WTC11 (cell line): ENCODE results near the gene FKBP7. TPM values are rescaled to one million over a fixed set of nuclear protein-coding genes. Genes with fewer than 3 reads are reported as not detected.
A peak's percentile ranks its signal among the peaks of the same experiment; 100 is the strongest.

Source experiments
- ATF1 ChIP-seq: sonication (generic); formaldehyde crosslinking; IDR thresholded peaks from 2 replicates; pipeline ENCODE4 v1.8.1; 2023; ENCODE audit warnings: mild to moderate bottlenecking, moderate library complexity, missing genetic modification reagents
- FOXK1 ChIP-seq: sonication (generic); formaldehyde crosslinking; IDR thresholded peaks from 2 replicates; pipeline ENCODE4 v1.8.0; 2022; ENCODE audit warnings: mild to moderate bottlenecking, moderate library complexity, missing genetic modification reagents
- GABPB1 ChIP-seq: sonication (generic); formaldehyde crosslinking; IDR thresholded peaks from 2 replicates; pipeline ENCODE4 v1.8.1; 2023; ENCODE audit warnings: mild to moderate bottlenecking, missing genetic modification reagents
- GRHL2 ChIP-seq: fragments of 250-450 bp; sonication (Bioruptor Pico); IDR thresholded peaks from 2 replicates; pipeline ENCODE4 v1.8.0; 2022; ENCODE audit warnings: mild to moderate bottlenecking, moderate library complexity; ENCODE audit not compliant: insufficient replicate concordance, severe bottlenecking
- HMGA2 ChIP-seq: fragments of 250-450 bp; sonication (Bioruptor Pico); IDR thresholded peaks from 2 replicates; pipeline ENCODE4 v1.4.0; 2021; ENCODE audit warnings: mild to moderate bottlenecking, moderate library complexity
- IRF2 ChIP-seq: sonication (generic); formaldehyde crosslinking; IDR thresholded peaks from 2 replicates; pipeline ENCODE4 v1.8.0; 2022; ENCODE audit warnings: low read depth, missing genetic modification reagents, borderline replicate concordance
- NFATC4 ChIP-seq: fragments of 250-450 bp; sonication (Bioruptor Pico); IDR thresholded peaks from 2 replicates; pipeline ENCODE4 v1.9.0; 2021; ENCODE audit warnings: mild to moderate bottlenecking
- NR1H2 ChIP-seq: sonication (generic); formaldehyde crosslinking; IDR thresholded peaks from 2 replicates; pipeline ENCODE4 v1.9.0; 2021; ENCODE audit warnings: mild to moderate bottlenecking, moderate library complexity, missing genetic modification reagents
- NR2C2 ChIP-seq: sonication (generic); formaldehyde crosslinking; IDR thresholded peaks from 2 replicates; pipeline ENCODE4 v1.8.0; 2022; ENCODE audit warnings: mild to moderate bottlenecking, missing genetic modification reagents
- OVOL2 ChIP-seq: fragments of 250-450 bp; sonication (Bioruptor Pico); IDR thresholded peaks from 2 replicates; pipeline ENCODE4 v1.9.0; 2021; ENCODE audit warnings: mild to moderate bottlenecking, borderline replicate concordance
- ZNF138 ChIP-seq: sonication (generic); formaldehyde crosslinking; conservative IDR thresholded peaks from 2 replicates; pipeline ENCODE4 v1.8.1; 2022; ENCODE audit warnings: mild to moderate bottlenecking, moderate library complexity, missing genetic modification reagents
- ZNF232 ChIP-seq: sonication (generic); formaldehyde crosslinking; IDR thresholded peaks from 2 replicates; pipeline ENCODE4 v1.8.0; 2022; ENCODE audit warnings: mild to moderate bottlenecking, missing genetic modification reagents
- total RNA-seq: library from RNA; stranded (reverse); gene quantifications from 3 replicates; pipeline ENCODE4 v1.2.3, GENCODE V29; 2021
- TF ChIP-seq, protein P1 (sequence below): sonication (generic); formaldehyde crosslinking; IDR thresholded peaks from 2 replicates; pipeline ENCODE4 v1.8.1; 2023; ENCODE audit warnings: mild to moderate bottlenecking, missing genetic modification reagents, moderate library complexity
- TF ChIP-seq, protein P2 (sequence below): sonication (generic); formaldehyde crosslinking; IDR thresholded peaks from 2 replicates; pipeline ENCODE4 v1.8.0; 2022; ENCODE audit warnings: mild to moderate bottlenecking, missing genetic modification reagents
- TF ChIP-seq, protein P3 (sequence below): fragments of 250-450 bp; sonication (Bioruptor Pico); IDR thresholded peaks from 2 replicates; pipeline ENCODE4 v1.8.0; 2021; ENCODE audit warnings: mild to moderate bottlenecking
- TF ChIP-seq, protein P4 (sequence below): sonication (generic); formaldehyde crosslinking; IDR thresholded peaks from 2 replicates; pipeline ENCODE4 v1.8.0; 2022; ENCODE audit warnings: mild to moderate bottlenecking, missing genetic modification reagents
- TF ChIP-seq, protein P5 (sequence below): sonication (generic); formaldehyde crosslinking; IDR thresholded peaks from 2 replicates; pipeline ENCODE4 v1.8.1; 2023; ENCODE audit warnings: mild to moderate bottlenecking, missing genetic modification reagents, moderate library complexity
- TF ChIP-seq, protein P6 (sequence below): sonication (generic); formaldehyde crosslinking; IDR thresholded peaks from 2 replicates; pipeline ENCODE4 v1.8.0; 2022; ENCODE audit warnings: mild to moderate bottlenecking, missing genetic modification reagents
- TF ChIP-seq, protein P7 (sequence below): sonication (generic); formaldehyde crosslinking; IDR thresholded peaks from 2 replicates; pipeline ENCODE4 v1.8.0; 2022; ENCODE audit warnings: mild to moderate bottlenecking, missing genetic modification reagents
- TF ChIP-seq, protein P8 (sequence below): sonication (generic); formaldehyde crosslinking; IDR thresholded peaks from 2 replicates; pipeline ENCODE4 v1.8.0; 2022; ENCODE audit warnings: missing genetic modification reagents
- TF ChIP-seq, protein P9 (sequence below): fragments of 250-450 bp; sonication (Bioruptor Pico); IDR thresholded peaks from 2 replicates; pipeline ENCODE4 v1.9.0; 2021; ENCODE audit warnings: moderate library complexity, mild to moderate bottlenecking, inconsistent platforms, borderline replicate concordance
- TF ChIP-seq, protein P10 (sequence below): sonication (generic); formaldehyde crosslinking; IDR thresholded peaks from 2 replicates; pipeline ENCODE4 v1.8.1; 2023; ENCODE audit warnings: mild to moderate bottlenecking, missing genetic modification reagents, borderline replicate concordance

The FKBP7 gene
- total RNA-seq, 1 experiment from 2014 or later, result 3.2 TPM

DNA sequence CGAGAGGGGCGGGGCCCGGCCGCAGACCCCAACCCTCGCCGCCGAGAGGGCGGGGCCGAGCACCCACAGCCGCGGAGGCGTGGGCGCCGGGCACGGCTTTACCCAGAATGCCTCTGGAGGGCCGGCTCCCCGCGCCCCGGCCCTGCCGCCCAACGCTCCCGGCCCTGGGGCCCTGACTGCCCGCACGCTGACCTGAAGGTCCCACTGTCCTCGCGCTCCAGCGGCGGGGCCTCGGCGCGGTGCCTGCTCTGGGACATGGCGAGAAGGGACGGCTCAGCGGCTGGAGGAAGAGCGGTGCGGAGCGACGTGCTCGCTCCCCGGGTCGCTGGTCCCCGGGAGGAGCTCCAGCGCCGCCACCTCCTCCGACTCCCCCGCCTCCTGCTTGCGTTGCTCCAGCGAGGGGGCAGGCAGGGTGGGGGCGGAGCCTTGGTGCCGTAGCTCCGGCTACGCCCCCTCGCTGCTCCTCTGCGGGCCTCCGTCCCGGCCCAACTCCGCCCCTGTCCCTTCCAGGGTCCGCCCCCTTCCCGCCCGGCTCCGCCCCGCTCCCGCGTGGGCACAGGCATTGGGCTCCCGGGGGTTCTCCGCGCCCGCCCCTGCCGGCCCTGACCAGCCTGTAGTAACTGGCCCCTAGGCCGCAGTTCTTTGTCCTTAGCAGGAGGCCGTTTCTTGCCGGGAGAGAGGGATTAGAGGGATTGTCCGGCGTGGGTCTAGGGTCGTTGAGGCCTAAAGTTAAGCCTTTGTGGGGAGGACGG is 27.4 kb downstream of the FKBP7 start, which contains the start of the genes PJVK and PRKRA (continued):
- TF ChIP-seq, protein P1, sequence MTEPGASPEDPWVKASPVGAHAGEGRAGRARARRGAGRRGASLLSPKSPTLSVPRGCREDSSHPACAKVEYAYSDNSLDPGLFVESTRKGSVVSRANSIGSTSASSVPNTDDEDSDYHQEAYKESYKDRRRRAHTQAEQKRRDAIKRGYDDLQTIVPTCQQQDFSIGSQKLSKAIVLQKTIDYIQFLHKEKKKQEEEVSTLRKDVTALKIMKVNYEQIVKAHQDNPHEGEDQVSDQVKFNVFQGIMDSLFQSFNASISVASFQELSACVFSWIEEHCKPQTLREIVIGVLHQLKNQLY (CRISPR knock-in tag), result 0 out of 2 replicates have a peak, but pooled peaks have one; percentile 72
- TF ChIP-seq NFATC4 (CRISPR knock-in tag) (no peak; the same call in 1 of the 2 replicates), OVOL2 (CRISPR knock-in tag) (no peak), IRF2 (no peak), ZNF138 (CRISPR knock-in tag) (no peak), NR2C2 (CRISPR knock-in tag) (no peak), HMGA2 (CRISPR knock-in tag) (no peak), GRHL2 (no peak), NR1H2 (CRISPR knock-in tag) (no peak), GABPB1 (CRISPR knock-in tag) (peak; percentile 79), ATF1 (CRISPR knock-in tag) (no peak), FOXK1 (CRISPR knock-in tag) (no peak; the same call in 1 of the 2 replicates), ZNF232 (CRISPR knock-in tag) (peak; percentile 89; the same call in 1 of the 2 replicates)
- TF ChIP-seq, protein P2, sequence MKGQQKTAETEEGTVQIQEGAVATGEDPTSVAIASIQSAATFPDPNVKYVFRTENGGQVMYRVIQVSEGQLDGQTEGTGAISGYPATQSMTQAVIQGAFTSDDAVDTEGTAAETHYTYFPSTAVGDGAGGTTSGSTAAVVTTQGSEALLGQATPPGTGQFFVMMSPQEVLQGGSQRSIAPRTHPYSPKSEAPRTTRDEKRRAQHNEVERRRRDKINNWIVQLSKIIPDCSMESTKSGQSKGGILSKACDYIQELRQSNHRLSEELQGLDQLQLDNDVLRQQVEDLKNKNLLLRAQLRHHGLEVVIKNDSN, result 0 out of 2 replicates have a peak, but pooled peaks have one; percentile 31
- TF ChIP-seq, protein P3, sequence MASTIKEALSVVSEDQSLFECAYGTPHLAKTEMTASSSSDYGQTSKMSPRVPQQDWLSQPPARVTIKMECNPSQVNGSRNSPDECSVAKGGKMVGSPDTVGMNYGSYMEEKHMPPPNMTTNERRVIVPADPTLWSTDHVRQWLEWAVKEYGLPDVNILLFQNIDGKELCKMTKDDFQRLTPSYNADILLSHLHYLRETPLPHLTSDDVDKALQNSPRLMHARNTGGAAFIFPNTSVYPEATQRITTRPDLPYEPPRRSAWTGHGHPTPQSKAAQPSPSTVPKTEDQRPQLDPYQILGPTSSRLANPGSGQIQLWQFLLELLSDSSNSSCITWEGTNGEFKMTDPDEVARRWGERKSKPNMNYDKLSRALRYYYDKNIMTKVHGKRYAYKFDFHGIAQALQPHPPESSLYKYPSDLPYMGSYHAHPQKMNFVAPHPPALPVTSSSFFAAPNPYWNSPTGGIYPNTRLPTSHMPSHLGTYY (CRISPR knock-in tag), result peak; percentile 57; the same call in 1 of the 2 replicates
- TF ChIP-seq, protein P4, sequence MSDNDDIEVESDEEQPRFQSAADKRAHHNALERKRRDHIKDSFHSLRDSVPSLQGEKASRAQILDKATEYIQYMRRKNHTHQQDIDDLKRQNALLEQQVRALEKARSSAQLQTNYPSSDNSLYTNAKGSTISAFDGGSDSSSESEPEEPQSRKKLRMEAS (CRISPR knock-in tag), result peak; percentile 63; the same call in 1 of the 2 replicates
- TF ChIP-seq, protein P5, sequence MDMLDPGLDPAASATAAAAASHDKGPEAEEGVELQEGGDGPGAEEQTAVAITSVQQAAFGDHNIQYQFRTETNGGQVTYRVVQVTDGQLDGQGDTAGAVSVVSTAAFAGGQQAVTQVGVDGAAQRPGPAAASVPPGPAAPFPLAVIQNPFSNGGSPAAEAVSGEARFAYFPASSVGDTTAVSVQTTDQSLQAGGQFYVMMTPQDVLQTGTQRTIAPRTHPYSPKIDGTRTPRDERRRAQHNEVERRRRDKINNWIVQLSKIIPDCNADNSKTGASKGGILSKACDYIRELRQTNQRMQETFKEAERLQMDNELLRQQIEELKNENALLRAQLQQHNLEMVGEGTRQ (CRISPR knock-in tag), result no peak; the same call in 1 of the 2 replicates
- TF ChIP-seq, protein P6, sequence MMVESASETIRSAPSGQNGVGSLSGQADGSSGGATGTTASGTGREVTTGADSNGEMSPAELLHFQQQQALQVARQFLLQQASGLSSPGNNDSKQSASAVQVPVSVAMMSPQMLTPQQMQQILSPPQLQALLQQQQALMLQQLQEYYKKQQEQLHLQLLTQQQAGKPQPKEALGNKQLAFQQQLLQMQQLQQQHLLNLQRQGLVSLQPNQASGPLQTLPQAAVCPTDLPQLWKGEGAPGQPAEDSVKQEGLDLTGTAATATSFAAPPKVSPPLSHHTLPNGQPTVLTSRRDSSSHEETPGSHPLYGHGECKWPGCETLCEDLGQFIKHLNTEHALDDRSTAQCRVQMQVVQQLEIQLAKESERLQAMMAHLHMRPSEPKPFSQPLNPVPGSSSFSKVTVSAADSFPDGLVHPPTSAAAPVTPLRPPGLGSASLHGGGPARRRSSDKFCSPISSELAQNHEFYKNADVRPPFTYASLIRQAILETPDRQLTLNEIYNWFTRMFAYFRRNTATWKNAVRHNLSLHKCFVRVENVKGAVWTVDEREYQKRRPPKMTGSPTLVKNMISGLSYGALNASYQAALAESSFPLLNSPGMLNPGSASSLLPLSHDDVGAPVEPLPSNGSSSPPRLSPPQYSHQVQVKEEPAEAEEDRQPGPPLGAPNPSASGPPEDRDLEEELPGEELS (CRISPR knock-in tag), result peak; percentile 20; the same call in 1 of the 2 replicates
- TF ChIP-seq, protein P7, sequence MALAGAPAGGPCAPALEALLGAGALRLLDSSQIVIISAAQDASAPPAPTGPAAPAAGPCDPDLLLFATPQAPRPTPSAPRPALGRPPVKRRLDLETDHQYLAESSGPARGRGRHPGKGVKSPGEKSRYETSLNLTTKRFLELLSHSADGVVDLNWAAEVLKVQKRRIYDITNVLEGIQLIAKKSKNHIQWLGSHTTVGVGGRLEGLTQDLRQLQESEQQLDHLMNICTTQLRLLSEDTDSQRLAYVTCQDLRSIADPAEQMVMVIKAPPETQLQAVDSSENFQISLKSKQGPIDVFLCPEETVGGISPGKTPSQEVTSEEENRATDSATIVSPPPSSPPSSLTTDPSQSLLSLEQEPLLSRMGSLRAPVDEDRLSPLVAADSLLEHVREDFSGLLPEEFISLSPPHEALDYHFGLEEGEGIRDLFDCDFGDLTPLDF (CRISPR knock-in tag), result no peak
- TF ChIP-seq, protein P8, sequence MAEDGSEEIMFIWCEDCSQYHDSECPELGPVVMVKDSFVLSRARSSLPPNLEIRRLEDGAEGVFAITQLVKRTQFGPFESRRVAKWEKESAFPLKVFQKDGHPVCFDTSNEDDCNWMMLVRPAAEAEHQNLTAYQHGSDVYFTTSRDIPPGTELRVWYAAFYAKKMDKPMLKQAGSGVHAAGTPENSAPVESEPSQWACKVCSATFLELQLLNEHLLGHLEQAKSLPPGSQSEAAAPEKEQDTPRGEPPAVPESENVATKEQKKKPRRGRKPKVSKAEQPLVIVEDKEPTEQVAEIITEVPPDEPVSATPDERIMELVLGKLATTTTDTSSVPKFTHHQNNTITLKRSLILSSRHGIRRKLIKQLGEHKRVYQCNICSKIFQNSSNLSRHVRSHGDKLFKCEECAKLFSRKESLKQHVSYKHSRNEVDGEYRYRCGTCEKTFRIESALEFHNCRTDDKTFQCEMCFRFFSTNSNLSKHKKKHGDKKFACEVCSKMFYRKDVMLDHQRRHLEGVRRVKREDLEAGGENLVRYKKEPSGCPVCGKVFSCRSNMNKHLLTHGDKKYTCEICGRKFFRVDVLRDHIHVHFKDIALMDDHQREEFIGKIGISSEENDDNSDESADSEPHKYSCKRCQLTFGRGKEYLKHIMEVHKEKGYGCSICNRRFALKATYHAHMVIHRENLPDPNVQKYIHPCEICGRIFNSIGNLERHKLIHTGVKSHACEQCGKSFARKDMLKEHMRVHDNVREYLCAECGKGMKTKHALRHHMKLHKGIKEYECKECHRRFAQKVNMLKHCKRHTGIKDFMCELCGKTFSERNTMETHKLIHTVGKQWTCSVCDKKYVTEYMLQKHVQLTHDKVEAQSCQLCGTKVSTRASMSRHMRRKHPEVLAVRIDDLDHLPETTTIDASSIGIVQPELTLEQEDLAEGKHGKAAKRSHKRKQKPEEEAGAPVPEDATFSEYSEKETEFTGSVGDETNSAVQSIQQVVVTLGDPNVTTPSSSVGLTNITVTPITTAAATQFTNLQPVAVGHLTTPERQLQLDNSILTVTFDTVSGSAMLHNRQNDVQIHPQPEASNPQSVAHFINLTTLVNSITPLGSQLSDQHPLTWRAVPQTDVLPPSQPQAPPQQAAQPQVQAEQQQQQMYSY (CRISPR knock-in tag), result no peak
- TF ChIP-seq, protein P9, sequence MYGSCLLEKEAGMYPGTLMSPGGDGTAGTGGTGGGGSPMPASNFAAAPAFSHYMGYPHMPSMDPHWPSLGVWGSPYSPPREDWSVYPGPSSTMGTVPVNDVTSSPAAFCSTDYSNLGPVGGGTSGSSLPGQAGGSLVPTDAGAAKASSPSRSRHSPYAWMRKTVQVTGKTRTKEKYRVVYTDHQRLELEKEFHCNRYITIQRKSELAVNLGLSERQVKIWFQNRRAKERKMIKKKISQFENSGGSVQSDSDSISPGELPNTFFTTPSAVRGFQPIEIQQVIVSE (CRISPR knock-in tag), result no peak
- TF ChIP-seq, protein P10, sequence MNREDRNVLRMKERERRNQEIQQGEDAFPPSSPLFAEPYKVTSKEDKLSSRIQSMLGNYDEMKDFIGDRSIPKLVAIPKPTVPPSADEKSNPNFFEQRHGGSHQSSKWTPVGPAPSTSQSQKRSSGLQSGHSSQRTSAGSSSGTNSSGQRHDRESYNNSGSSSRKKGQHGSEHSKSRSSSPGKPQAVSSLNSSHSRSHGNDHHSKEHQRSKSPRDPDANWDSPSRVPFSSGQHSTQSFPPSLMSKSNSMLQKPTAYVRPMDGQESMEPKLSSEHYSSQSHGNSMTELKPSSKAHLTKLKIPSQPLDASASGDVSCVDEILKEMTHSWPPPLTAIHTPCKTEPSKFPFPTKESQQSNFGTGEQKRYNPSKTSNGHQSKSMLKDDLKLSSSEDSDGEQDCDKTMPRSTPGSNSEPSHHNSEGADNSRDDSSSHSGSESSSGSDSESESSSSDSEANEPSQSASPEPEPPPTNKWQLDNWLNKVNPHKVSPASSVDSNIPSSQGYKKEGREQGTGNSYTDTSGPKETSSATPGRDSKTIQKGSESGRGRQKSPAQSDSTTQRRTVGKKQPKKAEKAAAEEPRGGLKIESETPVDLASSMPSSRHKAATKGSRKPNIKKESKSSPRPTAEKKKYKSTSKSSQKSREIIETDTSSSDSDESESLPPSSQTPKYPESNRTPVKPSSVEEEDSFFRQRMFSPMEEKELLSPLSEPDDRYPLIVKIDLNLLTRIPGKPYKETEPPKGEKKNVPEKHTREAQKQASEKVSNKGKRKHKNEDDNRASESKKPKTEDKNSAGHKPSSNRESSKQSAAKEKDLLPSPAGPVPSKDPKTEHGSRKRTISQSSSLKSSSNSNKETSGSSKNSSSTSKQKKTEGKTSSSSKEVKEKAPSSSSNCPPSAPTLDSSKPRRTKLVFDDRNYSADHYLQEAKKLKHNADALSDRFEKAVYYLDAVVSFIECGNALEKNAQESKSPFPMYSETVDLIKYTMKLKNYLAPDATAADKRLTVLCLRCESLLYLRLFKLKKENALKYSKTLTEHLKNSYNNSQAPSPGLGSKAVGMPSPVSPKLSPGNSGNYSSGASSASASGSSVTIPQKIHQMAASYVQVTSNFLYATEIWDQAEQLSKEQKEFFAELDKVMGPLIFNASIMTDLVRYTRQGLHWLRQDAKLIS (CRISPR knock-in tag), result peak; percentile 80; the same call in 1 of the 2 replicates
